ENCODE measurements around the gene CEP41.
"Not testable (repeated sequence)": the region's sequence is repeated elsewhere in the genome, so short reads cannot be mapped to it uniquely, and the experiment has no call there.

The CEP41 gene

GRCh38 chr7:130385600-130386066 lies 55.2 kb downstream of the CEP41 start:
- DNase-seq = no peak

- no peak for DNase-seq
Measured at GRCh38 chr7:130384841-130385599, 55.8 kb downstream of the CEP41 start.

- no peak for DNase-seq
Measured at GRCh38 chr7:130384371-130384801, 56.4 kb downstream of the CEP41 start.

GRCh38 chr7:130383187-130383980 lies 57.4 kb downstream of the CEP41 start:
- DNase-seq = no peak

DNA sequence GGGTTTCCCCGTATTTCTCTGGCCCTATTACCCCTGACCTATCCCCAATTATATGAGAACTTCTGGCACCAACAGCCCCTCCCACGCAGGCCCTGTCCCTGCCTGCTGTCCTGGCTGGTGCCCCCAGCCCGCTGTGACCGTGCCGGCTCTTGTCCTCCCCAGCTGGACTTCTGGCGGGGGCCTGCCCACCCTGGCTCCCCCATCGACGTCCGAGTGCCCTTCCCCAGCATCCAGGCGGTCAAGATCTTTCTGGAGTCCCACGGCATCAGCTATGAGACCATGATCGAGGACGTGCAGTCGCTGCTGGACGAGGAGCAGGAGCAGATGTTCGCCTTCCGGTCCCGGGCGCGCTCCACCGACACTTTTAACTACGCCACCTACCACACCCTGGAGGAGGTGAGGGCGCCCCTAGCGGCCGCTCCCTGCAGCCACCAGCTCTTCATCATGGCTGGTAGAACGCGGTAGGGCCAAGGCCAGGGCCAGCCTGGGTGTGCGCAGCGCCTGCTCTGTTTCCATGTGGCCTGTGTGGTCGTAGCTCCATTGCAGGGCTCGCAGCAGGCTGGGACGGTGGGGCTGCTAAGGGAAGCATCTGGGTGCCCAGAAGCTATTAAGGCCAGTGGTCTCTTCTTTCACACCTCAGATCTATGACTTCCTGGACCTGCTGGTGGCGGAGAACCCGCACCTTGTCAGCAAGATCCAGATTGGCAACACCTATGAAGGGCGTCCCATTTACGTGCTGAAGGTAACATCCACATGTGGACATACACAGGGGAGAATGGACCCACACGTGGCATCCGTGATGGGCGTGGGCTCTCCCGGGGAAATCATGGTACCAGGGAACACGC lies 59.1 kb downstream of the CEP41 start:
- no peak for DNase-seq

- DNase-seq = no peak
Measured at GRCh38 chr7:130380861-130381455, 59.9 kb downstream of the CEP41 start.

DNA sequence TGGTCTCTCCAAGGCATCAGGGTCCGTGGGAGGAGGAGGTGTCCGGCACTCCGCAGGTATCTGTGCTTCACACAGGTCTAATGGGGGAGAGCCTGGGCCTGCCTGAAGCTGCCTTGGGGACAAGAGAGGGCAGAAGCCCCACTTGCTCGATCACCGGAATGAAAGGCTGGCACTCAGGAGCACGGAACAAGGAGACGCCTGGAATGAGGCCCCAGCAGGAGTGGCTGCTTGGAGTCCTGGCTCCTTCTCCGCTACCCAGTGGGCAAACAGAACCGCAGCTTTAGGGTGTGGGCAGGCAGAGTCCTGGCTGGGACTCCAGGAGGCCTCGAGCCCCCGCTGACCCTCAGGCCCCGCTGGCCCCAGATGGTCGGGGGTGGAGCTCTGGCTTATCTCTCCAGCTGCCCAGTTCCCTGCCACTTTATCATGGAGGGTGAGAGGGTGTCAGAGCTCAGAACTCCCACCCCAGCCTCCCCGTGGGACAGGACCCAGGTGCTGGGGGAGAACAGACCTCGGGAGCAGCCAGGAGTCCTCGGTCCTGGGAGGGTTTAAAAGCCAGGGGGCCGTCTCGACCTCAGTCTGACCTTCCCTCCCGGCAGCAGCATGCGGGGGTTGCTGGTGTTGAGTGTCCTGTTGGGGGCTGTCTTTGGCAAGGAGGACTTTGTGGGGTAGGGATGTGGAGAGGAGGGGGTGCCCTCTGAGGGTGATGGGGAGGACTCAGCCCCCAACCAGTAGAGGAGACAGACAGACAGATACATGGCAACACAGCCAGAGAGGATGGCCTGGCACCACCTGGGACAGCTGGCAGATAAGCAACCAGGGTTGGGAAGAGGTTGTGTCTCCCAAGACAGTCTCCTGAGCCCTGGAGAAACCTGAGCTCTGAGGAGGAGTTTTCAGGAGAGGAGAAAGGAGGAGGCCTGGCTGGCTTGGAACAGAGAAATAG lies 60.6 kb downstream of the CEP41 start, which contains the start of gene CPA1:
Gene CPA1 (plus strand): TSS at position 574 of the 940 bp plus-strand sequence. CDS start 27 bp downstream, at position 601.
- no peak for DNase-seq

GRCh38 chr7:130379532-130379920 lies 61.3 kb downstream of the CEP41 start:
- no peak for DNase-seq

- no peak for DNase-seq
Measured at GRCh38 chr7:130379019-130379418, 61.8 kb downstream of the CEP41 start.

- no peak for DNase-seq
Measured at GRCh38 chr7:130377178-130377577, 63.6 kb downstream of the CEP41 start.

GRCh38 chr7:130376461-130376860 lies 64.4 kb downstream of the CEP41 start:
- not testable (repeated sequence) for DNase-seq

DNA sequence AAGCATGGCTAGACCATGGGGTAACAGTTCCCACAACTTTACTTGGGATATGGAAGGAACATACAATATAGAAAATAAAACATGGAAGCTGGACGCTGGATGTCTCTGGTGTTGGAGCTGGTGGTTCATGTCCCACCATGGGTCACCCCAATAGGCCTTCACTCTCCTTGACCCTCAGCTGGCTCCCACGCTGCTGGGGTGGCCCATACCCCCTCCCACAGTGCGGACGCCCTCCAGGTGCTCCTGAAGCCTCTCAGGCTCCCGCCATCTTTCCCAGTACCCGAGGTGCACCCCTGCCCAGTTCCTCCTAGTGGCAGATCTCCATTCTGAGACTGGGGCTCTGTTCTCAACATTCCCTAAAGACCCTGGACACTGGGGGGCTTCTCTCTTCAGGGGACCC lies 66.3 kb downstream of the CEP41 start:
- no peak for DNase-seq

GRCh38 chr7:130372402-130373165 lies 68.2 kb downstream of the CEP41 start:
- no peak for DNase-seq

- DNase-seq = no peak
Measured at GRCh38 chr7:130371046-130371445, 69.8 kb downstream of the CEP41 start.

- DNase-seq = no peak
Measured at GRCh38 chr7:130369831-130370550, 70.8 kb downstream of the CEP41 start.

DNA sequence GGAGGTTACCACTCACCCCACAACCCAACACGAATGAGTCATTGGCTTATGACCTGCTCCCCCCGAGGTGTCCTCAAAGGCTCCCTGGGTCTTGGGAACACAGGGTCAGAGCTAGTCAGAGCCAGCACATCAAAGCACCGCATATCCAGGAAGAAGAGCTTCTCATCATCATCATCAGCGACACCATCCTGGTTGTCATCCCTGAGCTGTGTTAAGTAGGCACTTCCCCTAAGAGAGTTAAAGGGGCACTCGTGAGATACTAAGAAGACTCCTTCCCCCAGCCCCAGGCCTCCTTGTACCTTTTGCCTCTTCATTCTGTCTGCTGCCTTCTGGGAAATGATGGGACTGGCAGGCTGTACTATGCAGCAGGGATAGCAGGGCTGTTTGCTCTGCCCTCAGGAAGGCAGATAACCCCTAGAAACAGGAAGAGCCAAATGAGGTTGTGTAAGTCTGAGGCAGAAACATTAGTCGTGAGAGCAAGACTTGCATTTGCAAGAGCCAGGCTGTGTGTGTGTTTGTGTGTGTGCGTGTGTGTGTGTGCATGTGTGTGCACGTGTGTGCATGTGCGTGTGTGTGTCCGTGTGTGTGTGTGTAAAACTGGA lies 71.6 kb downstream of the CEP41 start:
- DNase-seq = peak; percentile 79

DNA sequence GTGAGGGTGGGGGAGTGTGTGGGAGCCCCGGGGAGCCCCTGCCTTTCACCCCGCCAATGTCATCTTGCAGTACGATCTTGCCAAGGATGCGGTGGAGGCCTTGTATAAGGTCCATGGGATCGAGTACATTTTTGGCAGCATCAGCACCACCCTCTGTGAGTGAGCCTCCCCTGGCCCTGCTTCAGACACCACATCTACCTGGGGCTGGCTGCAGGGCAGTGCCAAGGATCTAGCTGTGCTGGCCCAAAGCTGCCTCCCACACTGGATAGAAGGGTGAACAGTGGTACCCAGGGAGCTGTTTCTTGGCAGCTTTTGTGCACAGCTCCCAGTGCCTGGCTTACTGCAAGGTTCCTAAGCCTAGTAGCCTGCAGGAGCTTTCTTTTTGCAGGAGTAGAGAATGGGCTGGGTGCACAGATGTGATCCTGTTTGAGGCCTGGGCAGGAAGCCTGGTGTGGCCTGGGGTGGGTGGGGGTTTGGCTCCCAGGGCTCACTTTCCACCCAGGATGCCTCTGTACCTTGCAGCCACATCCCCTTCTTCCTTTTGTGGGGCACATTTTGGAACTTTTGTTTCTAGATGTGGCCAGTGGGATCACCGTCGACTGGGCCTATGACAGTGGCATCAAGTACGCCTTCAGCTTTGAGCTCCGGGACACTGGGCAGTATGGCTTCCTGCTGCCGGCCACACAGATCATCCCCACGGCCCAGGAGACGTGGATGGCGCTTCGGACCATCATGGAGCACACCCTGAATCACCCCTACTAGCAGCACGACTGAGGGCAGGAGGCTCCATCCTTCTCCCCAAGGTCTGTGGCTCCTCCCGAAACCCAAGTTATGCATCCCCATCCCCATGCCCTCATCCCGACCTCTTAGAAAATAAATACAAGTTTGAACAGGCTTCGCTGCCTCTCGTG lies 72.7 kb downstream of the CEP41 start:
- DNase-seq = no peak

DNA sequence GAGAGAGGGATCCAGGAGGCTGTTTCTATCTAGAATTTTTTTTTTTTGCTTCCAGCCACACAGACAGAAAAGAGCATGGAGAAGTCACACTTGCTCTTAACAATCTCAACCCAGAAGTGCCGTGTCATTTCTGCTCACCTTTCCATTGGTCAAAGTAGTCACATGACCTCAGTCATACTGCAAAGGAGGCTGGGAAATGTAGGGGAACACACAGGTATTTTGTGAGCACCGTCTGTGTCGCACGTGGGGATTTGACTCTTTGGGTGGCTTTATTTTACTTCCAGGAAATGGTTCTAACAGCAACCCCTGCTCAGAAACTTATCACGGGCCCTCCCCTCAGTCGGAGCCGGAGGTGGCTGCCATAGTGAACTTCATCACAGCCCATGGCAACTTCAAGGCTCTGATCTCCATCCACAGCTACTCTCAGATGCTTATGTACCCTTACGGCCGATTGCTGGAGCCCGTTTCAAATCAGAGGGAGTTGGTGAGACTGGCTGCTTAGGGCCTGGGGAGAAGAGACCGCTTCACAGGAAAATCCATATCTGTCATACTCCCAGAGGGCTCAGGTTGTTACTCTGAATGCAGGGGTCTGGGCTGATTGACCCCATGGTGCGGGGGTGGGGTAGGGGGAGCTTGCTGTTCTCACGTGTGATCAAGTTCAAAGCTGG lies 73.6 kb downstream of the CEP41 start:
- DNase-seq = no peak
